ENCODE measurements around the gene QRICH1. TPM values are rescaled to one million over a fixed set of nuclear protein-coding genes. Genes with fewer than 3 reads are reported as not detected.

The QRICH1 gene
- total RNA-seq, 6 experiments from 2014 or later: 21.9 to 35.7 (median 31.7) TPM

DNA sequence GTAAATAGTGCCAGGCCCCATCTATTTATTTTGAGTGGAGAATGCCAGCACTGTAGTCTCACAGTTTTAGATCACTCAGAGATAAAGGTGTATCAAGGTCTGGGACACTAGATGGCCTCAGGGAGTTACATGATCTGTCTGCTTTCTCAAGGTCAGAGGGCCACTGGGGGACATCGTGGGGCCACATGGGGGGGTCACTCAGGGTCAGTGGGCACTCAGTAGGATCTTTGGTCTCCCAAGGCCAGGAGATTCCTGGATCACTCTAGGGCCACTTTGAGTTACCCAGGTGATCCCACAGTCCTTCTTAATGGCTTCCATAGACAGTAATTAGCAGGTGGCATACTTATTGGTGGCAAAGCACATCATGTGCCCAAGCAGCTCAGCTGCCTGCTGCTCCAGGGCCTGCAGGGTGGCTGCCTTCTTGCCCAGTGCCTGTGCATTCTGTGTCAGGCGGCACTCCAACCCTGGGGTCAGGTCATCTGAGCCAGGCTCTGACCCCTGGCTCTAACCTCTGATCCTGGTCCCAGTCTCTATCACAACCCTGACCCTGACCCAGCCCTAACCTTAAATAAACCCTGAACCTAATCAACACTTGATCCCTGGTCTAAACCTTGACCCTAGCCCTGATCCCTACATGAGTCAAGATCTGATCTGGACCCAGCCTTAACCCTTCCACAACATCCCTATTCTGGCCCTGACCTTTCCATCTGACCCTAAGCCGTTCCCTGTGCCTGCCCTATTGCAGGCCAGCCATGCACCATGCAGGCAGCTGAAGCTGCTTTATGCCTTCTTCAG, 40.8 kb upstream of the QRICH1 start:
- Histone ChIP-seq H3K4me1 (peaks cover 0 to 33% (median 12%) of the 10 kb centered on the region in 4 donors), H3K9me3 (no peaks in the 10 kb centered on the region), H3K27me3 (no peaks in the 10 kb centered on the region), H3K36me3 (no peaks in the 10 kb centered on the region), H3K4me3 (no peak overlapping the region), H3K27ac (peak overlapping the region in 1 of 3 donors; percentile 65)
- no peak for TF ChIP-seq POLR2A (IDR thresholded peaks at IDR 0.05)
- TF ChIP-seq, protein P1, sequence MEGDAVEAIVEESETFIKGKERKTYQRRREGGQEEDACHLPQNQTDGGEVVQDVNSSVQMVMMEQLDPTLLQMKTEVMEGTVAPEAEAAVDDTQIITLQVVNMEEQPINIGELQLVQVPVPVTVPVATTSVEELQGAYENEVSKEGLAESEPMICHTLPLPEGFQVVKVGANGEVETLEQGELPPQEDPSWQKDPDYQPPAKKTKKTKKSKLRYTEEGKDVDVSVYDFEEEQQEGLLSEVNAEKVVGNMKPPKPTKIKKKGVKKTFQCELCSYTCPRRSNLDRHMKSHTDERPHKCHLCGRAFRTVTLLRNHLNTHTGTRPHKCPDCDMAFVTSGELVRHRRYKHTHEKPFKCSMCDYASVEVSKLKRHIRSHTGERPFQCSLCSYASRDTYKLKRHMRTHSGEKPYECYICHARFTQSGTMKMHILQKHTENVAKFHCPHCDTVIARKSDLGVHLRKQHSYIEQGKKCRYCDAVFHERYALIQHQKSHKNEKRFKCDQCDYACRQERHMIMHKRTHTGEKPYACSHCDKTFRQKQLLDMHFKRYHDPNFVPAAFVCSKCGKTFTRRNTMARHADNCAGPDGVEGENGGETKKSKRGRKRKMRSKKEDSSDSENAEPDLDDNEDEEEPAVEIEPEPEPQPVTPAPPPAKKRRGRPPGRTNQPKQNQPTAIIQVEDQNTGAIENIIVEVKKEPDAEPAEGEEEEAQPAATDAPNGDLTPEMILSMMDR (IDR thresholded peaks at IDR 0.05): peak in 1 of 4 donors; percentile 6
- ATAC-seq: peak; percentile 39 to 74 (median 61)
- WGBS (ENCODE audit: insufficient coverage, low coverage, low lambda C conversion rate, missing lambda C conversion rate): 7% methylated on average over 2 of the region's 3 CpGs
- intact Hi-C loops (cut with DNase I): no loop called here
- DNase-seq: peak; percentile 51 to 85 (median 84)

DNA sequence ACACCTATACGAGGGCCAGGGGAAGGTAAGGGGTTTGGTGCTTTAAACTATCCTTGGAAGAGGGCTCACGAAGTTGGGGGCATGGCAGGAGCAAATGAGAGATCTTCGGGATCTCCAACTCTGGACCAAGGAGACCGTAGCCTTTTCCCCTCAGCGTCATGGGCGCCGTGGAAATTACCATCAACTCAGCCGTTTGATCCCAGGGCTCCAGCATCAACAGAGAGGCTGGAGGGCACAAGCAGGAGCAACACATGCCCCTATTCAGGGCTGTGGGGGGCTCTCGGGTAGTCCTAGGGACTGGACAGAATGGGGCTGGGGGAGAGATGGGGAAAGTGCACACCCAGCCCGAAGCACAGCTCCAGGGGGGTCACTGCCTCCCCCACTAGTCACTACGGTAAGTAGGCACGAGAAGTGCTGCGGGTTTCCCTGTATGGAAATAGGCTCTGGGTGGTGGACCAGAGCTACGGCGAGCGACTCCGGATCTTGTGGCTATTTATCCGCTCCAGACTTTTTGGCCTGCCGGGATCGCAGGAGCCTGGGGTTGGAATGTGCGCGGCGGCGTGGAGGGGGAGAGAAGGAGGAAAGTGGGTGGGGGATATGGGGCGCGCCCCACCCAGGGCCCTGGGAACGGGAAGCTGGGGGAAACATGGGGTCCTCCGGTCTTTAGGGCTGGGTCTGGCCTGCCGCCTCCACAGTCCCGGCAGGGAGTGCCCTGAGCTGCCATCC, 39.5 kb upstream of the QRICH1 start:
- no peaks in the 10 kb centered on the region for H3K36me3 ChIP-seq
- DNase-seq: peak; percentile 82 to 86 (median 85)
- TF ChIP-seq POLR2A (IDR thresholded peaks at IDR 0.05): no peak
- TF ChIP-seq, protein P1 (IDR thresholded peaks at IDR 0.05): no peak
- peak; percentile 78 to 86 (median 83) for ATAC-seq
- H3K27me3 ChIP-seq: no peaks in the 10 kb centered on the region
- intact Hi-C loops (cut with DNase I): no loop called here
- H3K4me1 ChIP-seq: peaks cover 0 to 33% (median 12%) of the 10 kb centered on the region in 4 donors
- WGBS (ENCODE audit: insufficient coverage, low coverage, low lambda C conversion rate, missing lambda C conversion rate): 3% methylated on average over 23 of the region's 30 CpGs
- H3K4me3 ChIP-seq: peak overlapping the region; percentile 68 to 73 (median 73)
- H3K27ac ChIP-seq: peak overlapping the region; percentile 56 to 76 (median 65)
- no peaks in the 10 kb centered on the region for H3K9me3 ChIP-seq

DNA sequence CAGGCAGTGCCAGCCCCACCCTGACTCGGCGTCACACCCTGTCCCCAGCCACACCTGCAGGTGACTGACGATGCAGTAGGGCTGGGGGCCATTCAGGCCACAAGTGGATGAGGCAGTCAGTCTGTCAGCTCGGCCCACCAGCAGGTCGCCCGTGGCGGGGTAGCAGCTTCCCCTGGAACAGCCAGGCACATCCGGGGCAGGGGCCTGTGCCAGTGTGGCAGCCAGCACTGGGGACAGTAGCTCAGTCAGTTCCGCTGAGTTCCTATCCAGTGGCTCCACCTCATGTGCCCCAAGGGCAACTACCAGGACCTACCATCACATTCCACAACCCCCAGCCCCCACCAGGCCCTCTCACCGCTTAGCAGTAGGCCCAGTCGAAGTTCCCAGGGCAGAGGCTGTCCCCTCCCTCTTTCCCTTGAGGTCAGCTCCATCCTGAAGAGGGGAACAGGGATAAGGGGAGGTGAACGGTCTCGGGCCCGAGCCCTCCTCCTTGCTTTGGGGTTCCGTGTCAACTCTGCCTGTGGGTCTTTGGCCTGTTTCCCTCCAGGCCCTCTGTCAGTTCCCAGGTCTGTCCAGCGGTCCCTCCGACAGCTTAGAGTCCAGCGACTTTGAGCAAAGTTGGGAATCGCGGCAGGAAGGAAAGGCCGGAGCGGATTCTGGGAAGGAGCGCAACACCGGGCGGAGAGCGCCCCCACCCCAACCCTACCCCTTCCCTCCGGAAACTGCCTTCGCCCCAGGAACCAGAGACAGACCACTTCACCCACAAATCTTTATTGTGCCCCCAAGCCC, 38.8 kb upstream of the QRICH1 start, which contains the start of gene LAMB2:
TSS of gene LAMB2 (minus strand) at position 614 of the 789 bp plus-strand sequence. CDS start at position 431, 183 bp downstream.
- WGBS (ENCODE audit: insufficient coverage, low coverage, low lambda C conversion rate, missing lambda C conversion rate): 10% methylated on average over 9 of the region's 28 CpGs
- intact Hi-C loops (cut with DNase I): no loop called here
- Histone ChIP-seq H3K9me3 (no peaks in the 10 kb centered on the region), H3K27me3 (no peaks in the 10 kb centered on the region), H3K4me3 (peak within 1 kb of the TSS; percentile 68 to 73 (median 73)), H3K27ac (peak within 1 kb of the TSS; percentile 56 to 76 (median 65)), H3K36me3 (no peaks in the 10 kb centered on the region), H3K4me1 (peaks cover 0 to 33% (median 12%) of the 10 kb centered on the region in 4 donors)
- DNase-seq: peak; percentile 72 to 84 (median 75)
- TF ChIP-seq, protein P1 (IDR thresholded peaks at IDR 0.05): peak in 1 of 4 donors; percentile 10
- TF ChIP-seq POLR2A (IDR thresholded peaks at IDR 0.05): peak; percentile 41
- ATAC-seq: peak; percentile 70 to 82 (median 78)

- no peak for DNase-seq
These were observed 38.2 kb upstream of the QRICH1 start for GRCh38 chr3:49132073-49132436.

More at GRCh38 chr3:49132073-49132436, 38.2 kb upstream of the QRICH1 start:
- Histone ChIP-seq H3K27me3 (no peaks in the 10 kb centered on the region), H3K4me3 (peak overlapping the region; percentile 68 to 73 (median 73)), H3K9me3 (no peaks in the 10 kb centered on the region), H3K4me1 (peaks cover 0 to 33% (median 12%) of the 10 kb centered on the region in 4 donors), H3K27ac (peak overlapping the region in 2 of 3 donors; percentile 65 to 76), H3K36me3 (no peaks in the 10 kb centered on the region)
- intact Hi-C loops (cut with DNase I): no loop called here
- ATAC-seq: no peak
- 50% methylated on average over 2 of the region's 9 CpGs for WGBS (ENCODE audit: insufficient coverage, low coverage, low lambda C conversion rate, missing lambda C conversion rate)
- no peak for TF ChIP-seq POLR2A (IDR thresholded peaks at IDR 0.05)
